HG03097 (cell line): ENCODE measurements around the gene SLC23A1.
"Not testable (repeated sequence)": the region's sequence is repeated elsewhere in the genome, so short reads cannot be mapped to it uniquely, and the experiment has no call there.

Source experiments
- ATAC-seq: cut with Tn5 transposase; IDR thresholded peaks from one replicate; pipeline ENCODE4 v1.9.1; 2021; ENCODE audit not compliant: unreplicated experiment, low FRiP score

Gene SLC23A1

GRCh38 chr5:139390639-139391569 lies 7.8 kb upstream of the SLC23A1 start:
- ATAC-seq = no peak

DNA sequence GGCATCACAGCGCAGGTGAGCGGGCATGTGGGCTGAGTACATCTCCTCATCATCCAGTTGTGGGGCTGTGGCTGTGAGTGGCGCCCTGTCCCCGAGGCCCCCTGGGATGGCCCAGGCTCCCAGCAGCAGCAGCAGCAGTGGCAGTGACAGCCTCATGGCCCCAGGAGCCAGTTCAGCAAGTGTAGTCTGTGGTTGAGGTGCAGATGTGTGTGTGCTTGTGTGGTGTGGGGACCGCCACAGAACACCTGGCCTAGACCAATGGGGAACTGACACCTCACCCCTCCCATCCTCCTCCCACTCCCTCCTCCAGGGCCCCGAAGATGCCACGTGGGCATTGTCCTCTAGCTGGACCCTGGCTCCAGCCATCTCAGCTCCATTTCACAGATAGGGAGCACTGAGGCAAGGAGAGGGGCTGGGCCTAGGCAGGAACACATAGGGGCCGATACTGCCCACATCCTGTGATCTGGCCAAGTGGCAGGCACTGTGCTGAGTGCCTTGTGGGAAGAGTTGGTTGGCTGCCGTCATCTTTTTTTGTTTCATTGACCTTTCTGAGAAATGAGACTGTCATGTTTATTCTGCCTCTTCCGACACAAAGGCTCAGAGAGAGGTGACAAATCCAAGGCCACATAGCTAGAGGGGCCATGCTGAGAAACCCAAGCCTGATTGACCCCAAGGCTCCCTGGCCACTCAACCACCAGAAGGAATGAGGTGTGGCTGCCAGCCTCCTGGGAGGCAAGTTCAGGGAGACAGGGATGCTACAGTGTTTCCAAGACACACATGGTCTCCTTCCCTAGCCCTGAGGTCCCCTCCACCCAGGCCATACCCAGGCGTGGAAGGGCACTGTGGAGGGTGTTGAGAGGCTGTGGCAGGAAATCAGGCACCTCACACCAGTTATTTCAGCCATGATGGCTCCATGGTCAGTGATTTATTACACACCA lies 6.9 kb upstream of the SLC23A1 start, which contains the start of gene MZB1:
TSS of gene MZB1 (minus strand) at position 213 of the 938 bp plus-strand sequence. CDS start at position 156, 57 bp downstream.
- peak; percentile 24 for ATAC-seq

GRCh38 chr5:139388198-139388821 lies 5.2 kb upstream of the SLC23A1 start:
- no peak for ATAC-seq

- ATAC-seq = no peak
Observed at GRCh38 chr5:139387611-139388197, 4.6 kb upstream of the SLC23A1 start.

- not testable (repeated sequence) for ATAC-seq
Observed at GRCh38 chr5:139386956-139387355, 3.9 kb upstream of the SLC23A1 start.

- ATAC-seq = no peak
Observed at GRCh38 chr5:139386050-139386438, 2.9 kb upstream of the SLC23A1 start.

- no peak for ATAC-seq
Observed at GRCh38 chr5:139385061-139386049, 2.3 kb upstream of the SLC23A1 start.

DNA sequence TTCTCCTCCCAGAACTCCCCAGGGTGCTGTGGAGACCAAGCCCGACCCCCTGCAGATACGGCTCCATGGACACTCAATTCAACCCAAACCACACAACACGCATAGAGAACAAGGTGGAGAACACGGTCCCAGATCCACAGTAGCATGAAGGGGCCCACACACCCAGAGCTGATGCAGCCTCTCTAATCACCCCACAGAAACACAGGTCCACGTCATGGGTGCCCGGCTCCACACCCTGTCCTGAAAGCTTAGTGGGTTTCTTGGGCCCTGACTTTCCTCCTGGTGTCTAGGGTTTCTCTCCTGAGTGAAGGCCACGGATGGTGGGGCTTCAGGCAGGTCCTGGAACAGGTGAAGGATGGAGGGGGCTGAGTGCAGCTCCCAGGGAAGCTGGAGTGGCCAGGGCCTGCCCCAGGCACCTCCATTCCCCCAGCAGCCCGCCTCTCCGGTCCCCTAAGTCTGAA lies 1.5 kb upstream of the SLC23A1 start:
- ATAC-seq = no peak

- ATAC-seq = no peak
Observed at GRCh38 chr5:139383993-139384590, 995 bp upstream of the SLC23A1 start.

DNA sequence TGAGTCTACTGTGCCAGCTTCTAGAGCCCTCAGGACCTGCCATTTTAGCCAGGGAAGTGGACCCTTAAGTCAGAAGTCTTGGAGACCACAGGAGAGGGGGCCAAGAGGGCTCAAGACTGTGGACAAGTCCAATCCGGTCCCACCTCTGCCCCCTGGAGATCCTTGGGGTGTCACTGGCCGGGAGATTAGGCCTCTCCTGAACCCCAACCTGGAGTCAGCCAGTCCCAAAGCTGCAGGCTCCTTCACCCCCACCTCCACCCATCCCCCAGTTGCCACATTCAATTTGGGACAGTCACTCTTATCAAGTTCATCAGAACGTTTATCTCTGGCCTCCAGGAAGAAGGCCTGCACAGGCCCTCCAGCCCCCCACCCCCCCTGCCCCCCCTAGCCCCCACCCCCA lies 290 bp downstream of the SLC23A1 start:
- ATAC-seq = no peak

DNA sequence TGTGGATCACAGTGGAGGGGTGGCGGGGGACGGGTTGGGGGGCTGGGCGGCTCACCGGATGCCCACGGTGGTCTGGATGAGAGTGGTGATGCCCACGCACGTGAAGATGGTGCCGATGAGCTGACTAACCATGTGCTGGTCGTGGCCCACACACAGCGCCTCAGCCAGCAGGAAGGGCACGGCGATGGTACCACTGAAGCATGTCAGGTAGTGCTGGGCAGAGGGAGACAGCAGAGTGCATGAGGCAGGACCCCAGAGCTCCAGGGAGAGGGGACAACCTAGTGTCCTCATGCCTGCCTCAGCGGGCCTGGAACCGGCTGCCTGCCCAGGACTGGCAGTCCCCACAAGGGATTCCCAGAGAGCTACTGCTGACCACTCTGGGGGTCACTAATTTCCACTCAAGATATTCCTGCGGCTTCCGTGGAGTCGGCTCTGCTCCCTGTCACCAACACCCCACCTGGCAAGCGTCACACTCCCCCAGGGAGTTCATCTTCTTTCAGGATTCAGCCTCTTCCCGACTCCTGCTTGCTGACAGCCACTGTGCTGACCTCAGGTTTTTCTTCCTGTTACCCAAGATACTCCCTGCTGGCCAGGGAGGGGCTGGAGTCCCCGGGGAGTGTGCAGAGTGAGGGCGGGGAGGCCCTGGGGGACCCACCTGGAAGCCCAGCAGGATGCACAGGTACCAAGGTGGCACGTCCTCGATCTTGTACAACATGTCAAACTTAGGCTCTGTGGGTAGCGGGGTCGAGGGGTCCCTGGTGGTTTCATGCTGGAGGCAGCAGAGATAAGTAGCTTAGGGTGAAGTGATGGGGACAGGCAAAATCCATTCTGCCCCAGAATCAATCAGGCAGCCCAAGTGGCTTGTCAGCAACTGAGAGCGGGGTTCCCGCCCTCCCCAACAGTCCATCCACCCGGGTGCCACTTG lies 998 bp downstream of the SLC23A1 start:
- ATAC-seq = no peak

DNA sequence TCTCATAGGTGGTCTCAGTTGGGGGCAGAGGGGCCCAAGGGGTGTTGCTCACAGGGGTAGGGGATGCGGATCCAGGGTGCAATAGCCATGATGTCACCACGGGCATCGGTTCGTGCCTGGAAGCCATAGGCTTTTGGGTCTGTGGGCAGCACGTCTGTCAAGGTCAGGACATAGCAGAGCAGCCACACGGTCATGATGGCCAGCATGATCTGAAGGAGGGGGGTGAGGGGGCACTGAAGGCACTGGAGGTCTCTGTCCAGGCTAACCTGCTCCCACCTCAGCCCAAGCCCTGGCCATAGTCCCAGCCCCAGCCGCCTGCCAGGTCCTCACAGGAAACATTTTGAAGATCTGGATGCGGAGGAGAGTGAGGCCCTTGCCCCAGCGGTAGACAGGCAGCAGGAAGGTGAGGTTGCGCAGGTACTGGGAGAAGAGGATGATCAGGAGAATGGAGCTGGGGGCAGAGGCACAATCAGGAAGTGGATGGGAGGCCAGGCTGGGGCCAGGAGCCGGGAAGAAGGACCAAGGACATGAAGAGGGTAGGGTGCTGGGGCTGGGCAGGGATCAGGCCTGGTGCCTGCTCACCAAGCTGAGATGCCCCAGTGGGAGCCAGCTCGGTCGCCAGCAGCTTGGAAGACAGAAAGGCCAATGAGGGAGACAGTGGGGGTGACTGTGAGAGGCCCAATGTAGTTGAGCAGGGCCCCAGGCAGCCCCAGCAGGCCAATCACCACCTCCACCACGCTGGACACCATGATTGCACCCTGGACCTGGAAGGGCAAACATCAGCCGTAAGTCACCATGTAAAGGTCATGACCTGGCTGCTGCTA lies 3.3 kb downstream of the SLC23A1 start:
- no peak for ATAC-seq

DNA sequence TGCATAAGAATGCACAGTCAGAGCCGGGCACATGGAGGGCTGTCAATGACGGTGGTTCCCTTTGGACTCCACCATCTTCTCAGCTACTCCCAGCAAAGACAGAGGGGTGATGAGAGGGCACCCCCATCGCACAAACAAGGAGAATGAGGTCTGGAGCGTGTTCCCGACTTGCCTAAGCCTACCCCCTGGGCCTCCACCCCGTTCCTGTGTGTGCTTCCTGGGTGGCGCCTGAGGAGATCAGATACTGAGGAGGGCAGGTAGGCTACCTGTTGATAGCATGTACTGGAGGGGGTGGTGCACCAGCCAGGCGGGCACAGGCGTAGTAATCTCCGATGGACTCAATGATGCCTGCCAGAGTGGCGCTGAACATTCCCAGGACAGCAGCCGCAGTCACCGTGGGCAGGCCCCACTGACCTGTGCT lies 4.1 kb downstream of the SLC23A1 start:
- ATAC-seq = no peak

DNA sequence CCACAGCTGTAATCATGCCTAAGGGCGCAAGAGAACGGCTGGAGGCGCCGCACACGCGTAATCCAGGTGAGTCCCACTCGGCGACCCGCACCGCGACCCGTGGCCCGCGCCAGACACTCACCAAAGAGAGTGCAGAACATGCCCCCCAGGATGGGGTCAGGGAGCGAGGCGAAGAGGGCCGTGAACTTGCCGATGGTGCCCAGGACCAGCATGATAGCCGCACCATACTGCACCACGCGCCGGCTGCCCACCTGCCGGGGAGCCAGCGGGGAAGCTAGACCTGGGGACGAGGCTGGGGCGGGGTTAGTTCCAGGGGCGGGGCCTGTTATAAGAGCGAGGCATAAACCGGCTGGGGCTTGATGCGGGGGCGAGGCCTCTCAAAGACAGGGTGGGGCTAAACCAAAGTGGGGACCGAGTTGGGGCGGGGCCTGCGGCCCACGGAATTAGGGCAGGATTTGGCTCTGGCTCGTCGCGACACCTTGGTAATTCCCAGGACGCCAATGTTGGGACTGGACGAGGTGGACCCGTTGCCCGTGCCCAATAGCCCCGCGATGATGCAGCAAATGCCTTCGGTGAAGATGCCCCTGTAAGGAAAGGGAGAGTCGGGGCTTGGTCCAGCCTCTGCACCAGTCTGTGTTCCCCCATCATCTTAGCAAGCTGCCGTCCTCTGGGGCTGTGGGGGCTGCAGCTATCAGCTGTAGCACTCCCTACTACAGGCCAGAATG lies 4.8 kb downstream of the SLC23A1 start:
- ATAC-seq = no peak

DNA sequence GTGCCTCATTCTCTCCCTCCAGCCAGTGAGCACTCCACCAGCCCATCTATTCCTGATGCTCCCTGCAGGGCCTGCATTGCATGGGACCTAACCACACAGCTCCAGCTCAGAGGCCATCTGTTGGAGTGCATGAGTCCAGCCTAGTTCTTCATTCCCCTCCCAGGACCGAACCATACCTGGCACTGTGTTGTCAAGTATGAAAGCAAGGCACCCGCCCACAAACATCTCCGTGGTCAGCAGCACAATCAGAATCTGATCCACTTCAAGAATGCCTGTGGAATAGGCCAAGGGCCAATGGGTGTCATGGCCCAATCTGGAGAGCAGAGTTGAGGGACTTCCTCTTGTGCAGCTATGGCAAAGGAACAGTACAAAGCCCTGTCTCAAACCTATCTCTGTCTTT lies 5.9 kb downstream of the SLC23A1 start:
- no peak for ATAC-seq

GRCh38 chr5:139376364-139376763 lies 6.7 kb downstream of the SLC23A1 start:
- ATAC-seq = no peak
